Raji (cell line): ENCODE results near the gene CTRL.

Source experiments
- POLR2A ChIP-seq: IDR thresholded peaks from 2 replicates; pipeline ENCODE4 v1.6.1; 2011; ENCODE audit warnings: low read depth, low read length, control low read depth; ENCODE audit not compliant: insufficient read depth

Gene CTRL

DNA sequence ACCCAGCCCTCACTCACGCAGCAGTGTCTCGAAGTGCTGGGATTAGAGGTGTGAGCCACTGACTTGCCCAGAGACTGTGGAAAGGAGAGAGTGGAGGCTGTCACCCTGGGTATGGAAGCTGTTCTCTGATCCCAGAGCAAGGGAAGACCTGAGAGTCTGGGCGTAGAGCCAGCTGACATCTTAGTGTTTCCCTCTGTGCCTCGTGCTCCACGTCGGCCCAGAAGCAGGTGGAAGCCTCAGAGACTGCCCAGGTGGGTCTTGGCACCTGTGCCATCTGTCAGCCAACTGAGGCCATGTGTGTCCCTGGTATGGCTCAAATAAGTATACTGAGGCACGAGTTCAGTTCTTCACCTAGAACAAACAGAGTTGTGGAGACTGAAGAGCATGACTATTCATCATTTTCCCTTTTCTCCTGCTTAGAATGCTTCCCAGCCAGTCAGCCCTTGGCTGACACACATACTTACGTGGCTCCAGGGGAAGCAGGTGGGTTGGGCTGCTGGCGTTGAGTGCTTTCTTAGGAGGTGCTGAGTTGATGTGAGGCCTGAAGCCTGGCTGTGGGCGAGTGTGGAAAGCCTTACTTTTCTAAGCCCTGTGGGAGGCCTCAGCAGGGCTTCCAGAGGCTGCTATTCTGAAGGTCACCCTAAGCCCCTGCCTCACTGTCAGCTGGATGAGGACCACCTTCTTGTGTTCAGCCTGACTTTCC lies 8.1 kb downstream of the CTRL start:
- no peak for TF ChIP-seq POLR2A

DNA sequence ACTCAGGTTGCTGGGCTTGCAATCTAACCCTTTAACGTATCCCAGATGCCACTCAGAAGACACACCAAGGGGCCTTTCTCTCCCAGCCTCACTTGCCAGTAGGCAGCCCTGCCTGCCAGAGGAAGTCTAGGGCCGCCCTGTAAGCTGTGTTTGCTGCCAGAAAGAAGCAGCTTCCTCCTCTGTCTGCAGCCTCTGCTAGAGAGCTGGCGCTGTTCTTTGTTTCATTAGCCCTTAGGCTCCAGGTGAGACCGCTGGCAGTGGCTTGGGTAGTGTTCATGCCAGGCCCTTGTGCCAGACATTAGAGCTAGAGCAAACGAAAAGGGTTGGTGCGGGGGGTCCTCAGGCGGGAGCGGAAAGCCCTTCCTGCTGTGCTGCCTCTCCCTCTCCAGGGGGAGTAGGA lies 8.9 kb downstream of the CTRL start:
- TF ChIP-seq POLR2A: no peak

DNA sequence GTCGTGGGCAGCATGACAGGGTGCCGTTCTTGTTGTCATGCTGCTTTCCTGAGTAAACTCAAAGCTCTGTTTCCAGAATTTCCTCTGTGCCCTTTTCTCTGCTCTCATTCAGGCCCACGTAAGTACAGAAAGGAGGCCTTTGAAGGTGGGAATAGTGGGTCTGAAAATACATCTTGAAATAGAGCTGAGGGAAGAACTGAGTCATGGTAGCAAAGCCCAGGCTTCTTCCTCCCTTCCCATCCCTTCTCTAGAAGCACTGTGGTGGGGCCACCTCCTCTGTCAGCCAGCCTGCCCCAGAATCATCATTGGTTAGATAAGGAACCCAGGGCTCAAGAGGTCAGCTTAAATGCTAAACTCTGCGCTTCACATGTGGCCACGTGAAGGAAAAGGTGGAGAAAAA lies 9.4 kb downstream of the CTRL start:
- no peak for TF ChIP-seq POLR2A

DNA sequence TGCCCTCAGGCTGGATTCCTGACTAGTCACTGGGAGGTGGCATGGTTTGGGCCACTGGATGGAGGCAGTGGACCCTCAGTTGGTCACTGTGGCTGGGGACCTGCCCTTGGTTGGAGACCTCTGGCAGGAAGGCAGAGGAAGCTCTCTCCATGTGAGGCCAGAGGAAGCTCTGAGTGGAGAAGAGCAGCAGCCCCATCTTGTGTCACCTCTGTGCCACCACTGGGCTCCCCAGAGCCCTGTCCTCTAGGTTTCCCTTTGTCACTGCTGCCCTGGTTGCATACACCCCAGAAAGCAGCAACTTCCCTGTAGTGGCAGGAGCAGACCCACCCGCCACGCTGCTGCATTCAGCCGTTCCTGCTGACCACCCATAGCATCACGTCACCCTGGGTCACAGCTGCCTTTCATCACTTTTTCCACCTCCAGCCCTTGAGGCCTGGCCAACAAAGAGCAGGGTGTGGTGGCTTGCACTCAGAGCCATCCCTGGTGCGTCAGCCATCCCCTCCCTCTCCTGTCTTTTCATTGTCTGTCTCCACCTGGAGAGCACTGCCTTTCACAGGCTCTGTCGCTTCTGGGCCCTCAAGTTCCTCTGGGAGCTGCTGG lies 11.9 kb downstream of the CTRL start:
- TF ChIP-seq POLR2A: no peak

DNA sequence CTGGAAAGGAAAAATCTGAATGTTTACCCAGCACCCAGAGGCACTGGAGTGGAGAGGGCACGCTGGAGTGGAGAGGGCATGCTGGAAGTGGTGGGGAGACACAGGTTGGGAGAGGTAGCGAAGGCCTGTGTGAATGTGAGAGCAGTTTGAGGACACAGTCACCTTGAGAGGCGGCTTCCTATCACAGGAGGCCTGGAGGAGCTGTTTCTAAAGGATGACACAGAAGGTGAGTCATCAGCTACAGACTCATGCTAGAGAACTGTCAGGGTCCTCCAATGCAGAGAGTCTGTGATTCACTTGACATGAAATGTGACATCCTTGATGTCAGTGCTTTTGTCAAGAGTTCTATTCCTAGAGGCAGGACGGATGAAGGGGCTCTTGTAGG lies 13.8 kb downstream of the CTRL start:
- TF ChIP-seq POLR2A: no peak

DNA sequence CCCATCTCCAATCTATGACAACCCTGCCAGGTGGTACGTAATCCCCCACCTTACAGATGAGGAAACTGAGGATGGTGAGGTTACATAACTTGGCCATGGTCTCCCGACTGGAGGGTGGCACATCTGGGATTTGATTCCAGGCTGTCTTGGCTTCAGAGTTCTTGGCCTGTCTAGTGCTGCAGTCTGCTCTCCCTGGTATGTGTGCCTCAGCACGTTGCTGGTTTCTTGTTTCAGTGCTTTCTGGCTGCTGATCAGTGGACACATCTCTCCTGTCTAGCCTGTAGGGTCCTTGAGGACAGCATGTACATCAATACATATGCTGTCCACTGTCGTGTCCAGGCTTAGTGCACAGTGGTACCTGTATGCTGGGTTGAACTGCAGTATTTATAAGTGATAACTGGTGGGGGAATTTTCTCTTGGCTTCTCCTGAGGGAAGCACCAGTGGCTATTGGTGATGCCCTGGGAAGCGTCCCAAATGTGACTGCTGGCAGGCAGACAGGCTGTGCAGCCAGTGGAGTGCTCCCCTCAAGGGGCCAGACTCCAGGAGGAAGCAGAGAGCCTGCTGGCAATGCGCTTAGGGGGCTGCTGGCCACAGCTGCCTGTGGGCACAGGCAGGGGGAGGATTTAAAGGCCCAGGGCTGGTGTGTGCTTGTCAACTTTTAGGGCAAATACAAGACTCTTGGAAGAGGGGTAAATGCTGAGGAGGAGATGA lies 14.4 kb downstream of the CTRL start:
- no peak for TF ChIP-seq POLR2A

DNA sequence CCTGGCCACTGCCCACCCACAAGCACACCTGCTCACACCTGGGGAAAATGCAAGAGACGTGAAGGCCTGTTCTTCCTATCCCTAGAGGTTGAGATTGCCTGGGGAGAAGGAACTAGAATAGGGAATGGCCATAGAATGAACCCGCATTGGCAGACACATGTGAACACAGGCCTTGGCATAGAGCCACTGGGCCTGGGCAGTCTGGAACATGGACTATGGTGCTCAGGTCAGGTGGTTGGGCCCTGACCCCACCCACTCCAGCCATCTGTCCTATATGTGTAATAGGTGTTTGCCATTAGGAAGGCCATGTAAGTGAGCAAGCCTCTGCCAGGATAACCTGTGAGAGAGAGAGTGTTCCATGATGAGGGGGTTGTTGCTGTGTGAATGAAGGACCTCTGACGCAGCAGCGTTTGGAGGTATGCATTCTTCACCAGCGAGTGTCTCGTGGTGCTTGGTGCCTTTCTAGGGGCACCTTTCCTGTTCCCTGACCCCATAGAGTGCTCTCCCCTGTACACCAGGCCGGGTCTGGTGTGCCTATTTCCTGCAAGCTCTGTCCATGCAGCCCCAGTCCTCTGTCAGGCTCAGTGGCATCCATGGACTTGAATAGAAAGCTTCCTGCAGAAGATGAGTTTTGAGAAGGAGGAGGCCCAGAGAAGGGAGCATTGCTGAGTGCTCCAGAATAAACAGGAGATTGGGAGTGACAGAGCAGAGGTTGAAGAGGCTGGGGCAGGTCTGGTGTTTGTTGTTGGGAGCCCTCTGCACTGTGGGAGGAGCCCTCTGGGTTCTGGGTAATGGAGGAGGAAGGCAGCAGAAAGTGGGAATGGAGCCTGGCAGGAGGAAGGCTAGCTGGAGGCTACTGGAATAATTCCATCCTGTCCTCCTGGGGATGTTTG lies 15.6 kb downstream of the CTRL start:
- no peak for TF ChIP-seq POLR2A

DNA sequence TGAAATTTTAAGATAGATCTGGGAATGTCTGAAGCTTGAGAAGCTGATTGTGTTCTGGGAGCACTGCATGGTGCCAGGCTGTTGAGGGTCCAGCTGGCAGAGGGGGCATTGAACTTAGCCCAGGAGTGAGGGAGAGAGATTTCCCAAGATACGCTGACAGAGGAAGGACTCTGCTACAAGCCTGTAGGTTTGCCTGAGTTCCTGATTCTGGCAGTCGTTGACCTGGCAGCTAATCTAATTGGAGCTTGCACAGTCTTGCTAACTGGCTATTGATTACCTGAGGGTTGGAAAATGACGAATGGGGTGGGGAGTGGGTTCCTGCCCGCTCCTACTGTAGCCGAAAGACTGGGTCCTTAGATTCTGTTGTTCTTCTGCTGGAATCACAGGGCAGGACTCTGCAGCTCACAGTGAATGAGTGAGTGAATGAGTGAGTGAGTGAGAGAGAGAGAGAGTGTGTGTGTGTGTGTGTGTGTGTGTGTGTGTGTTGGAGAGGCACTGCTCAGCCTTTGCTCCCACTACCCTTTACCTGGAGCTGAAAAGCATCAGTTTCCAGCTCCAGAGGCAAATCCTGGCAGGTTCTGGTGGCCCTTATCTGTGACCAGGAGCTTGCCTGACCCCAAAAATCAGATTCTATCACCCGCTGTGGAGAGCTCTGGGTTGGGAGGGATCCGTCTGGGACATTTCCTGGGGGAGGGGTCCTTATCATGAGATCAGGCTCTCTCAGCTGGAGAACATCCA lies 16.7 kb downstream of the CTRL start:
- no peak for TF ChIP-seq POLR2A

DNA sequence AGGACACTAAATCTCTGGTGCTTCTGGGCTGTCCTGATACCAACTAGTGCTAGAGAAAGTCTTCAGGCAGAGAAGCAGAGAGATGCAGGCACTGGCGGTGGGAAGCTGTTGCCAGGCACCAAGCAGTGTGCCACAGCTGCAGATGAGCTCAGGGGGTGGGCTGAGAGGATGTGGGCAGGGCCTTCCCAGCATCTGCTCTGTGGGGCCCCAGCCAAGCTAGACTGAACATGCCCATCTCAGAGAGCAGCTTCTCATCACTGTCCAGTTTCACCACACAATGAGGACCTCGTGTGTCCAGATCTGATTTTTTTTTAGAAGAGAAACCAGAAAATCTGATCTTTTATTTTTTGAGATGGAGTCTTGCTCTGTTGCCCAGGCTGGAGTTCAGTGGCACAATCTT lies 21.5 kb downstream of the CTRL start:
- TF ChIP-seq POLR2A: no peak

DNA sequence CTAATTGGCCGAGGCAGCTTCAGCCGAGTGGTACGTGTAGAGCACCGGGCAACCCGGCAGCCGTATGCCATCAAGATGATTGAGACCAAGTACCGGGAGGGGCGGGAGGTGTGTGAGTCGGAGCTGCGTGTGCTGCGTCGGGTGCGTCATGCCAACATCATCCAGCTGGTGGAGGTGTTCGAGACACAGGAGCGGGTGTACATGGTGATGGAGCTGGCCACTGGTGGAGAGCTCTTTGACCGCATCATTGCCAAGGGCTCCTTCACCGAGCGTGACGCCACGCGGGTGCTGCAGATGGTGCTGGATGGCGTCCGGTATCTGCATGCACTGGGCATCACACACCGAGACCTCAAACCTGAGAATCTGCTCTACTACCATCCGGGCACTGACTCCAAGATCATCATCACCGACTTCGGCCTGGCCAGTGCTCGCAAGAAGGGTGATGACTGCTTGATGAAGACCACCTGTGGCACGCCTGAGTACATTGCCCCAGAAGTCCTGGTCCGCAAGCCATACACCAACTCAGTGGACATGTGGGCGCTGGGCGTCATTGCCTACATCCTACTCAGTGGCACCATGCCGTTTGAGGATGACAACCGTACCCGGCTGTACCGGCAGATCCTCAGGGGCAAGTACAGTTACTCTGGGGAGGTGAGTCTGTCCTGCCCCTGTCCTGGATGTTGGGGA lies 22.5 kb downstream of the CTRL start:
- TF ChIP-seq POLR2A: no peak

DNA sequence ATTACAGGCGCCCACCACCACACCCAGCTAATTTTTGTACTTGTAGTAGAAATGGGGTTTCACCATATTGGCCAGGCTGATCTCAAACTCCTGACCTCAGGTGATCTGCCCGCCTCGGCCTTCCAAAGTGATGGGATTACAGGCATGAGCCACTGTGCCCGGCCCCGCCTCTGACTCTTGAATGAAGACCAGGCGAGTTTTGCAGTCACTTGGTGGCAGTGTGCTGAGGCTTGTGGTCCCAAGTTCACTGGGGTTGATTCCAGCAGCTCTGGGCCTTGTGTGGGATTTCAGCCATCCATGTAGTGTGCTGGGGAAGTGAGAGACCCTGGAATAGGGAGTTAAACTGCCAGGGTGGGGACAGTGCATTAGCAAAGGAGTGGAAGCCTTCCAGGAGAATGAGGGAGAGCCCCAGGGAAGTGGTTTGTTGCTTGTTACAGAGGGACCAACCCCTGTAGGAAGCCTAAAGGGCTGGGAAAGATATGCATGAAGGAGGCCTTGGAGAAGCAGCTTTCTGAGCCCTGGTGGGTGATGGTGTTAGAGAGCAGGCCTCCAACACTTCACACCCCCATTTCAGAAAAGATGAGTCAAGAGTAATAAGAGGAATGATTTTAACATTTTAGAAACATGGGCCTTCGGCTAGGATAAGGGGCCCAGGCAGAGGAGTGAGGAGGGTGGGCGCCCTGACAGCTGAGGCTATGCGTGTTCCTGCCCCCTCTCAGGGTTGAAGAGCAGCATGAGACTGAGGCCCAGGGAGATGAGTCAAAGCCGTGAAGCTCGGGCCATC lies 24.1 kb downstream of the CTRL start:
- no peak for TF ChIP-seq POLR2A

DNA sequence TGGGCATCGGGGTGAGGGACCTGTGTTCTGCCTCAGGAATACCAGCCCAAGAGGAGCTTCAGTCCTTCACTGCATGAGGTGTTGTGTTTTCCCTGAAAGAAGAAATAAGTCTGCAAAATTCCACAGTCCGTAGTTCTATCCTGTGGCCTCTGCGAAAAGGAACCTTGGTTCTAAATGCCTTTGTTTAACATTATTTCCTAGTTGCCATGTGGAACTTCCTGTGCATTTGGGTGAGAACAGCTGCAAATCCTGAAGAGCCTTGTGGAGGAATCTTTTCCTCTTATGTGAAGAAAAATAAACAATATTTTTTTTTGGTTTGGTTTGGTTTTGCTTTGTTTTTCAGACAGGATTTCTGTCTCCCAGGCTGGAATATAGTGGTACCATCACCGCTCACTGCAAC lies 28.8 kb downstream of the CTRL start:
- TF ChIP-seq POLR2A: no peak

DNA sequence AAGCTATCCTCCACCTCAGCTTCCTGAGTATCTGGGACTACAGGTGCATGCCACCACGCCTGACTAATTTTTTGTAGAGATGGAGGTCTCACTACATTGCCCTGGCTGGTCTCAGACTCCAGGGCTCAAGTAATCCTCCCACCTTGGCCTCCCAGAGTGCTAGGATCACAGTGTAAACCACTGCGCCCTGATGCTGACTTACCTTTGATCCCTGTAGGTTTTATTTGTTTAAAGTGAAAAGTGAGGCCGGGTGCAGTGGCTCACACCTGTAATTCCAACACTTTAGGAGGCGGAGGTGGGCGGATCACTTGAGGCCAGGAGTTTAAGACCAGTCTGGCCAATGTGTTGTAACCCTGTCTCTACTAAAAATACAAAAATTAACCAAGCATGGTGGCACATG lies 29.9 kb downstream of the CTRL start:
- TF ChIP-seq POLR2A: no peak

DNA sequence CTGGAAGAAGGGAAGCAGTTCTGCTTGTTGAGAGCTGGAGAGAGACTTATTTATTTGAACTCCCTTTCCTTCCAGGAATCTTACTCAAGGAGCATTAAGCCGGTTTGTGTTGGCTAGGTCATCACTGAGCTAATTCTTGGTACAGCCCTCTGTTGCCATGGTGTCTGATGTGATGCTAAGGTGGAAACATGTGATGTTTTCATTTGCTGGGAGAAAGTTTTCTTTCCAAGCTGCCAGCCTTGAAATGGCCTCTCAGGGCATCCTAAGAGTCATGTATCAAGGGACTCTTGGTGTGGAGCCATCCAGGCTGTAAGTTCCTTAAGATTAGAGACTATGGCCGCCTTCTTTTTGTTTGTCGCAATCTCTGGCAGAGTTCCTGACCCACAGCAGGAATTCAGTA lies 34.4 kb downstream of the CTRL start:
- TF ChIP-seq POLR2A: no peak
